HCEC 1CT (cell line): ENCODE results near the gene BCL2.

Experiments
- DNase-seq: peaks from one replicate; pipeline ENCODE4 v3.0.0-alpha.2; 2017

The BCL2 gene

DNA sequence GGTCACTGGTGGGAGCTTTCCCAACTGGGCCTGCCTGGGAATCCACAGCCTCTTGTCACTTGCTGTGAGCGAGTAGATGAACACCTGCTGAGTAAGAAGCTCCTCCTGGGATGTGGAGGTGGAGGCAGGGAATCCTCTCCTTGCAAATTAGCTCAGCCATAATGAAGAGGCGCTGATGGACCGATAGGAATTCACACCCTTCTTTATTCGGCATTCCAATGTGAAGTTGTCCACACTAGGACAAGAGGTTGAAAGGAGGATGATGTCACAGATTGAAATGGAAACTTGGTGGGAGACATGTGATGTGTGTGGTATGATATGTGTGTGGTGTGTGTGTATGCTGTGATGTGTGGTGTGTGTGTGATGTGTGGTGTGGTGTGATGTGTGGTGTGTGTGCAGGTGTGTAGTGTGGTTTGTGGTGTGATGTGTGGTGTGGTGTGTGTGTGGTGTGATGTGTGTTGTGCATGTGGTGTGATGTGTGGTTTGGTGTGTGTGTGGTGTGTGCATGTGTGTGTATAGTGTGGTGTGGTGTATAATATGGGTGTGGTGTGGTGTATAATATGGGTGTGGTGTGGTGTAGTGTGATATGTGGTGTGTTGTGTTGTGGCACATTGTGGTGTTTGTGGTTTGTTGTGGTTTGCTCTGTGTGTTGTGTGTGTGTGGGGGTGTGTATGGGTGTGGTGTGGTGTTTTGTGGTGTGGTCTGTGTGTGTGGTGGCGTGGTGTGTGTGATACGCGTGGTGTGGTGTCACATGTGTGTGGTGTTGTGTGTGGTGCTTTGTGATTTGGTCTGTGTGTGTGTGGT lies 216.4 kb downstream of the BCL2 start:
- DNase-seq = no peak

DNA sequence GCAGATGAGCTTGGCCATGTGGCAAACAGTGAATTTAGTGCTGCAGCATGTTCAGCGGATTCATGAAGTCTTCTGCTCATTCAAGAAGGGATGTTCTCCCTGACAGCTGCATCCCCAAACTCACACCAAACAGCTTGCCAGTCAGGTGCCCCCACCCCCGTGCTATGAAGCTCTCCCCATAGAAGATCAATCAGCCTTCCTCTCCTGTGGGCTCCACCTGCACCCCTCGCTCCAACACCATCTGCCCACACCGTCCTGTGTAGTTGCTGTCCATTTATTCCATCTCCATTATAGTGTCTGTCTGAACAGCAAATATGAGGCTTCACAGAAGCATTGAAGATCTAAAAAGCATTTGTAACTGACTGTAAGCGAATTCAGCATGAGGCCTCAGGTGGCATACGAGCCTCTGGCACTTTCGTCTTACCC lies 218.9 kb downstream of the BCL2 start:
- DNase-seq = no peak

DNA sequence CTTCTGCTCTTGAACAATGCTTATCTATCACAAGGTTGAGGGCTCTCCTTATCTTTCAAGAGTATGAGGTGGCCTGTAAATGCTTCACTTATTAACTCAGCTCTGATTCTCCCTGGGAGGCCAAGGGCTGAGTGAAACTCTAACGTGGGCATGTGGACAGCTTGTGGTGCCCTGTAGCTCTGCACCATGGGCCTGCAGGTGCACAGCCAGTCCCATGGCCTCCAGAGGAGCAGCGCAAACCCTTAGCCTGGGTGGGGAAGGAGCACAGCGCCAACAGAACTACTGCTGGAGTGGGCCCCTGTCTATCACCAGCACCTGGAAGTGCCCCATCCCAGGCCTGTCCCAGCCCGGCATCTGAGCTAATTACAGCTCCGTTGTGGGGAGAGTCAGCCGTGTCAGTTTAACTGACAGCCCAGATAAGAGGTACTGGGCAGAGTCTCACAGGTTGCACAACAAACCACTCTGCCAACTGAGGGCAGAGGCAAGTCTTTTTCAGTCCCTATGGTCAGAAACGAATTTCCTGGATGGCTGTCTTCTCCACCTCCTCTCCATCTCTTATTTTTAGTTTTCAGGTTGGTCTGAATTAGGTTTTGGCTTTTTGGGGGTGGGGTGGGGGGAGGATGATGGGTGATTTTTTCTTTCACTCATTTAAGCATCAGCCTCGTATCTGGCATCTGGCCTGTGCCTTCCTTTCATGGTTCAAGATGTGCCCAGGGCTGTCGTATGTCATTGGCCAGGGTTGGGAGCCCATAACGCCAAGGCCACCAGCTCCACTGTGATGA lies 219.5 kb downstream of the BCL2 start:
- DNase-seq = no peak

DNA sequence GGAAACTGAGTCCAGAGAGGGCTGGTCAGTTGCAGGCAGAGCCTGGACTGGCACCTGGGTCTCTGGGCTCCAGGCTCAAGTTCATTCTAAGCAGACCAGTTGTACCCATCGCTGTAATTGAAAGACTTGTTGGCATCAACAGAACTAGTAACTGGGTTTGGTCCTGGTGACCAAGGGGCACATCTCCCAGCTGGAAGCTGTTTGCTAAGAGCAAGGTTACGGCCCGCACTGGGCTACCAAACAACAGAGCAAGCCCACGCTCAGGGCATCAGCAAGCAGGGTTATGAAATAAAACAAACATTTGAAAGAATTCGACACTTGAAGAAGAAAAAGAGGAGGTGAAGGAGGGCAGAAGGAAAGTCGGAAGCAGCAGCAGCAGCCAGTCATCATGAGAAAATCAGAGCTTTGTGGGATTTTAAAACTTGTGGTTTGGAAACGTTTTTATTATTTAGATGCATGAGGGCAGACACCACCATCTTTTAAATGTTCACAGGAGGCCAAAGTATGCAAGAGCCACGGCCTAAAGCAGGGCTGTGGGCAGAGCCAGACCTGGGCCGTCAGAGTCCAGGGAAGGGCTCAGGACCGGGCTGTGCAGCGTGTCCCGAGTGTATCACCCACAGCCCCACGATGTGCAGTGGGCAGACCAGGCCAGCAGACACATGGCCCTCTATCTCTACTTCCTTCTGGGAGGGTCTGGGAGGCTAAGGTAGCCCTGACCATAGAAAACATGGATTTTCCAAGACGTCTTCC lies 220.3 kb downstream of the BCL2 start:
- no peak for DNase-seq

DNA sequence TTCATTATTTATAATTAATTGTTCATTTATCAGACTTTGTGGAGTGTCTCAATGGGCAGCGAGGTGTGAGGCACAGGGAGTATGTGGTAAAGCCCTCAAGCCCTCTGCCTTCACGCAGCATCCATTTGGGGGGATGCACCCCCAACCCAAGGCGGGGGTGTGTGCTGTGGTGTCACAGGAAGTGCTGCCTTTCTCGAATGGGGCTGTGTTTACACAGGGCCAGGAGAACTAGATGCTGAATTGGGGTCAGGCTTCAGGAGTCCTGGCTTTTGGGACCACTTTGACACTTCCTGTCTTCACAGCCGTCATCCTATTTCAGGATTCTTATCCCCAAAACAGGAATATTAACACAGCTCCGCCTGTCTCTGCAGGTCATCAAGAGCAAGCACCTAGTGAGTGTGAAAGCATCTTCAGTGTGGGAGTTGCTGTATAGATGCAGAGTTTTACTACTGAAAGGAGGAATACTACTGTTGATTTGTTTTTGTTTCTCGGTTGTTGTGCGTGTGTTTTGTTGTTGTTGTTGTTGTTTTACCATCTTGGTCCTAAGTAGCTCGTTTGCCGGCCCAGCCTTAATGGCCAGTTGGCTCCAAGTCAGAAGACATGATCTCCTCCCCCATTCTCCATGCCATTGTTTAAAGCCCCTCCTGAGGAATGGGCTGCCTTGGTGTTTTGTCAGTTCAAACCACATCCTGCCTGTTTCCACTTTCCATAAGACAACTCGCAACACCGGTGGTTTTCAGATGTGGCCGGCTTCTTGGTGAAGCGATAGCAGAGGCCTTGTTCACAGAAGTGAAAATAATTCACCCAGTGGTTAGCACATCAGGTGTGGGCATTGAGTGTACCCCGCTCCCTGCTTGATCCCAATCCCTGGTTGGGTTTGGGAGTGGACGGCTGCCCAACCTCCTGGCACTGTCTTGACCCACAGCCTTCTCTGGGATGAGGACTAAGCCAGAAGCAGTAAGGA lies 221.3 kb downstream of the BCL2 start:
- DNase-seq = no peak

DNA sequence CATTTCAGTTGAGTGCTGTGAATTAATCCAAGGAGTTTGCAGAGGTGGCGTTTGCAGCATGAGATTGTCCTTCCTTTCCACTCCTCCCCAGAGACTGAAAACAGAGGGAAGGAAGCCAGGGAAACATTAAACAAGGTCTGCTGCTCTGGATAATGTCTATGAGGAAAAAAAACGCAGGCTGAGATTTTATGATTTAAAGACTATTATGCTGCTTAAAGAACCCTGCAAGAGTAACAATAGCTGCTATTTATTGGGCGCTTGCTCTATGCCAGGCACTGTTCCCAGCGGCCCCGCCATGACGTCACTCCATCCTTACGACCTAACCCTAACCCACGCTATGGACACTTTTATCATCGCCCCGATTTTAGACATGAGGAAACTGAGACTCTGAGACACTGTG lies 222.4 kb downstream of the BCL2 start:
- no peak for DNase-seq

DNA sequence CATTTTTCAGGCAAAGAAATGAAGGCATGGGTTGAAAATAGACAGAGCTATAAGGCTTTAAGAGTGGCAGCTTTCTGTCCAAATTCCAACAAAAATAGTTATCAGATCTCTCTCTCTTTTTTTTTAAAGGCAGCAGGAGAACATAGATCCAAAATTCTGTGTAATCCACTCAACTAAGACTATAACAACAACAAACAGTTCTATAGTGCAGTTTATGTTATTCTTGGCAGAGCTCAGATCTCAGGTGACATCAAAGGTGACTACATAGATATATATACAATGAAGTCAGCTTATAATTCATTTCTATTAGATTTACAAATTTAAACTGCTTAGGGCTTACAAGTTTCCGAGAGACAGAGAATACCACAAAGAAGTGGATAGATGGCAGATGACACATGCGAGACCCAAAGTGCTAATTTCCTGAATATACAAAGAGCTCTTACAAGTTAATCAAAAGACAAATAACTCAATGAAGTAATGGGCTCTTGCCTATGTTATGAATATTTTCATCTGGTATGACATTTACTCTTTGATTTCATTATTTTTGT lies 223.2 kb downstream of the BCL2 start:
- no peak for DNase-seq

DNA sequence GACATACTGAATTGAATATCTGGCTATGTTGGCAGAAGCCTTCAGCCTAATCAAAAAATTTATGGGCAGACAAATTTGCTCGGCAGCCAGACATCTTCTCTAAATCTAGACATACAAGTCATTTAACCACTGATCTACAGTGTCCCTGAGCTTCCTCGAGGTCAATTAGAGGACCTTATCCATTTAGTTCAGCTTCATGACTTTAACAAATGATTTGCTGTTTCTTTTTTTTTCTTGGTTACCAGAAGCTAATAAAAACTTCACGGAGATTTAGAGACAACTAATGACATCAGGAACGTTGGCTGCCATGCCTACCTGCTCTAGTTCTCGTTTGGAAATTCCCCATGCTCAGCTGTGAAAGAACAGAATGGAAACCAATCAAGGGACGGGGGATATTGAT lies 223.8 kb downstream of the BCL2 start:
- DNase-seq = no peak

DNA sequence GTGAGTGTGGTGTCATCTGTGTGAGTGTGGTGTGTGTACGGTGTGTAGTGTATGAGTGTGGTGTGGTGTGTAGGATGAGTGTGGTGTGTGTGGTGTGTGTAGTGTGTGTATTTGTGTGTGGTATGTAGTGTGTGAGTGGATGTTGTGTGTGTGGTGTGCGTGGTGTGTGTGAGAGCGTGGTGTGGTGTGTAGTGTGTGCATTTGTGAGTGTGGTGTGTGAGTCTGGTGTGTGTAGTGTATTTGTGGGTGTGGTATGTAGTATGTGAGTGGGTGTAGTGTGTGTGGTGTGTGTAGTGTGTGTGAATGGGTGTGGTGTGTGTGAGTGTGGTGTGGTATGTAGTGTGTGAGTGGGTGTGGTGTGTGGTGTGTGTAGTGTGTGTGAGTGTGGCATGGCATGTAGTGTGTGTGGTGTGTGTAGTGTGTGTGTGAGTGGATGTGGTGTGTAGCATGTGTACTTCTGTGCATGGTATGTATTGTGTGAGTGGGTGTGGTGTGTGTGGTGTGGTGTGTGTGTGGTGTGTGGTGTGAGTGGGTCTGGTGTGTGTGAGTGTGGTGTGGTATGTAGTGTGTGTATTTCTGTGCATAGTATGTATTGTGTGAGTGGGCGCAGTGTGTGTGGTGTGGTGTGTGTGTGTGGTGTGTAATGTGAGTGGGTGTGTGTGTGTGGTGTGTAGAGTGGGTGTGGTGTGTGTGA lies 227.8 kb downstream of the BCL2 start:
- no peak for DNase-seq

DNA sequence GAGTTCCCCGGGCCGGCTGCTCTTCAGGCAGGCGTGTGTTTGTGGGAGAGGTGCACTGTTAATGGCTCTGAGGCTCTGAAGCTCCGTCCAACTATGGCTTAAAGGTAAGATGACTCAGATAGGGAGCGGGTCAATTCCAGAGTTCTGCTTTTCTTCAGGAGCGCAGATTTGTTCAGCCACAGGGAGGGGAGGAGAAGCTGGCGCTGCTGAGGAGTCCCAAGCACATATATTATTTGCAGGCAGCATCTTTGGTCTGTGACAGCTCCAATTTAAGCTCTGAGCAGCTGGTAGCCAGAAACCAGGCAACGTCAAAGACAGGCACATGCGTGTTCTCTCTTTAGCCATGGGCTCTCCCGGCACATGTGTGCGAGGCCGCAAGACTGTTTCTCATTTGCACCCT lies 229.2 kb downstream of the BCL2 start:
- no peak for DNase-seq

DNA sequence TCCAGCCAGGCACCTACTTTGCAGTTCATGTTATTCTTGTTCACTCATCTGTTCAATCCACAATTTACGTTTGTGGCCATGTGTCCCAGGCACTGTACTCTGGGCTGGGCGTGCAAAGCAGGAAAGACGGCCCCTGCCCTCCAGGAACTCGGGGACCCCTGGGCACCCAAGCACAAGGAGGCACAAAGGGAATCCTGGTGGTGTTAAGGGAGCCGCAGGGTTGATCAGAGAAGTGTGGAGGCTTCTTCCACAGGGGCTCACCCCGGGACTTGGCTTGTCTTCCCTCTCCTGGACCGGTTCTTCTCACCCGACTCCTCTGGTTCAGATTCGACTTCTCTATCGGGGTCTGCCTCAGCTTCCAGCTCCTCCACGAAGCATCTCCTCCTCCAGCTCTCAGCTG lies 230.5 kb downstream of the BCL2 start:
- no peak for DNase-seq

DNA sequence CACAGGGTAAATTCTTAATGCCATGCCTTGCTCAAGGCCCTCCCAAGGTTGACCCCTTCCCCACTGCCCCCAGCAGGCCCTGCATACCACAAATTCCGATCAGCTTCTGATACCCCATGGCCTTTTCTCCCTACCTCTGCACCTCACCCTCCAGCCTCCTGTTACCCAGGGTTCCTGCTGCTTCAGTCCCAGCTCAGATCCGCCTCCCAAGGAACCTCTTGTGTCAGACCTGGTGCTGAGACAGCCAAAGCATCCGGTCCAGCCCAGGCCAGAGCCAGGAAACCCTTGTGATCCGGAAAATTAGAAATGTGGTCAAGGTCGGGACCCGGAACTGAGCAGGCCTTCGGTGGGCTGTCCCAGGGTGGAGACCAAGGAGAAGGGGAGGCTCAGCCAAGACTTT lies 231.3 kb downstream of the BCL2 start:
- no peak for DNase-seq

DNA sequence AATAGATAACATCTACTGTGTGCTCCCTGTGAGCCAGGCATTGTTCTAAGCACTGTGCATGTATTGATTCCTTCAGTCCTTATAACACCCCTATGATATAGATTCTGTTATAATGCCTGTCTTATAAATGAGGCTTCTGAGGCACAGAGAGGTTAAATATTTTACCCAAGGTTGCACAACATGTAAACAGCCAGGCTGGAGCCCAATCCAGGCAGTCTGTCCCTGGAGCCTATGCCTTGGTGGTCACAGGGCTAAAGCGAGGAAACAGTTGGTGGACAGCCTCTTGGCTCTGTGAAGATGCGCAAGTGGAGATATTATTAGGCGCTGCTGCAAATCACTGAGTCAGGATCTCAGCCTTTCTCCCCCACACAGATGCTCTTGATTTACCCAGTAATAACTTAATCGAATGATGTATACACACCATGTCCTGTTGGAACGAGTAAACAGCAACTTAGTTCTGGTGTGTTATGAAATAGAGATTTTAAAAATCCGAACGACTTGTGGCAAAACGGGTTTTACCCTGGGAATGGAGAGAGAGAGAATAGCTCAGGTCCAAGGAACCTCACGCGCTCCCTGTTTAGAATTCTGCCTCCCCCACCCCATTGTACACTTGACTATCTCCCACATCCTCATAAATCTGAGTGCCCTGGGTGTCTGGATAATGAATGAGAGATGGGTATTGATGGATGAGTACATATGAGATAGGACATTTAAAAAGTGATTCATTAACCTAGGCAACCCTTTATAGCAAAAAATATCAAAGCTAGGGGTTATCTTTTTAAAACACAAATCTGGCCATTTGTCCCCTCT lies 231.9 kb downstream of the BCL2 start:
- no peak for DNase-seq

DNA sequence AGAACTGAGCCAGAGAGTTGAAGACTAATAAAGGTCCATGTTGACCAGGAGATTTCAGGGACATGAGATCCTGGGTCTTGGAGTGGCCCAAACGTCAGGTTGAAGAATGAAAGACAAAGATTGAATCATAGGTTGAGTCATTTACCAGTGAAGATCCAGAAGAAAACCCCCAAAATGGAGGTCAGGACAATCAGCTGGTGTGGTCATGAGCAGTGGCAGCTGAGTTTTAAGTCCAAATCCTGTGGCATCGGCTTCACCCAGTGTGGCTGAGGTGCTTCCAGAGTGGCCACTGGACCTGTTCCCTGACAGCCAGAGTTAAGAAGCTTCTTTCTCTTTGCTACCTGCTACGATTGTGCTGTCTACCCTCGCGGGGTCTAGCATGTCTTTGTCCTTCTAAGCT lies 234.0 kb downstream of the BCL2 start:
- DNase-seq = no peak

DNA sequence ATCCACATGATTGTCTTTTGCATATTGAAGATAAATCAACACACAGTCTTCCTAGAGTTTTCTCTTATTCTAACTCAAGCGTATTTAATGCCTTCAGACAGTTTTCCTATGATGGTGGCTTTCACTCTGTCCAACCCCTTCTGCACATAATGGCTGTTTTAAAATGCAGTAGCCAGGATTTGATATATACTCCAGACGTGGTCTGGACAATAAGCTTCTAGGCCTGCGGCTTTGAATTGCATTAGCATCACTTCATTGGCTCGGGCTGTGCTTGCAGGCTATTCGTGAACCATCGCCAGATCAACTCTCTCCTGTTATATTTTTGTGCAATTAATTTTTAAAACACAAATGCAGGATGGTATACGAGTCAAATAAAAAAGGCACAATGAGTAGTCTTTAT lies 235.3 kb downstream of the BCL2 start:
- DNase-seq = no peak

DNA sequence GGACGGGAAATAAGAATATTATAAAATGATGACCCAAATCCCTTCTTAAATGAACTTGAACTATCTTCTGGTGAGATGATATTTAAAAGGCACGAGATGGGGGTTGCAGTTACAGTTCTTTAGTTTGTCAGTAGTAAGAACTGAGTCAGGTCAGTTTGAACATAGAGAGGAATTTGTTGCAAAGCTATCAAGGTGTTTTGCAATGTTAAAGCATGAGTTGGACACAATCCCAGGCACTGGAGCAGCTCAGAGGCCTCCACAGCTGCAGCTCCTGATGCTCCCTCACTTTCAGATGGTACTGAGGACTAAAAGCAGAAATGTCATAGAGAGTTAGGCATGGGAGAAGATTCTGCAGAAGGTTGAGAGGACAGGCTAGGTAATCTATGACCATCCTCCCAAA lies 236.0 kb downstream of the BCL2 start:
- DNase-seq = peak; percentile 14

DNA sequence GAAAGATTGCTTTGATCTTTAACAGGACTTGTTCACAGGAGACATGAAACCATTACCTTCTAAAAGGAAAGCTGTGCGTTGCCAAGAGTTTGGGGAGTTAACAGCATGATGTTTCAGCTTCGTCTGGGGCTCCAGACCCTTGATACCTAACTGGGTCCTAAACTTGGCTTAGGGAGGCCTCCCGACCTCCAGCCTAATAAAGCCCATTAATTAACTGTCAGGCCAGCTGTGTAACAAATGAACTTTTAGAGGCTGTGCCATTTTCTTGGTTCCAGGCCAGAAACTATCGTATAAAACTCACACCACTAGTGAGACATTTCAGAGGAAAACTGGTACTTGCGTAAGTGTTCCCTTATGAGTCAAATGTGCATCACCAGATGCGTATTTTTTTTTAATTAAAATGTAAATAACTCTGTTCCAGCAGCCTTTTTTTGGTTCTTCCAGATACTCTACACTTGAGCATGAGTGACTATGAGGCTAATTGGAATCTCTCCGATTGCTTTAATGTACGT lies 236.5 kb downstream of the BCL2 start:
- peak; percentile 75 for DNase-seq

DNA sequence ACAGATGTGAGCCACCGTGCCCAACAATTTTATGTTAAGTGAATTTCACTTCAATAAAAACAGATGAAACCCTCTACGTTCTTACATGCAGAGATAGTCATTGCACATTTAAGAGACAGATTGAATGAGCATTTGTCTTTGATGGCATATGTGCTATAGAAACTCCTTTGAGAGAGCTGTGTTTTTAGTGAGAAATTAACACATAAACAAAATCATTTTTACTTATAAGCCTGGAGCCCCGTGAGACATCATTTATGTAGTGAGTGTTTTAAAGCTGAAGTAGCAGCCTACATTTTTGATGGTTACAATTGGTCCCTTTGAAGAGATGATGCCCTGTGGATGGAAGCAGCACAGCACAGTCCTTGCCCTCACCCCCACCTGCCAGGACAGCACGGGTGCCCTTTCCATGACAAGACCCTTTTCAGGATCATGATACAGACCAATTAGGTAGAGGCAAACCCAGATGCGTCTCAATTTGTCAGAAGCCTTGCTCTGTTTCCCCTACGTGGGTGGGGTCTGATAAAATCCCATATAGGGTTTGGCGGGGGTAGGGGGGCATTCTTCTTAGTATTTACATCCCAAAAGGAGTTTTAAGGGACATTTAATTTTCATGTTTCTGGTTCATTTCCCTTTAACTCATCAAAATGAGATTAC lies 237.1 kb downstream of the BCL2 start:
- no peak for DNase-seq

DNA sequence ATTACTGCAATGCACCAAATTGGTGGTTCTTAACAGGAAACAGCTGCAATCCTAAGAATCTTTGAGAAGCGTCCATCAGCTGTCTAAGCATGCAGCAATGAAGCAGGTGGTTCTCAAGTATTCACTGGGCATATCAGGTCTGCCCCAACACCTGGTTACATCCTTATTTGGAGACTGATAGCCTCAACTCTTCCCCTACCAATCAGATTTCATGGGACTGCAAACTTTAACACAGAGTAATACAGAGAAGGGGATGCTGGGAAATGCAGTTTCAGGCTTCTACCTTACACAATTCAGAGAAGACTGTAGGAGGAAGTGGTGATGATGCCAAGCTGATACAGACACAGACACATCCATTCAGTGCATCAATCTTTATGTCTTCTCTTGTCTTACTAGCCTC lies 240.5 kb downstream of the BCL2 start:
- DNase-seq = no peak

DNA sequence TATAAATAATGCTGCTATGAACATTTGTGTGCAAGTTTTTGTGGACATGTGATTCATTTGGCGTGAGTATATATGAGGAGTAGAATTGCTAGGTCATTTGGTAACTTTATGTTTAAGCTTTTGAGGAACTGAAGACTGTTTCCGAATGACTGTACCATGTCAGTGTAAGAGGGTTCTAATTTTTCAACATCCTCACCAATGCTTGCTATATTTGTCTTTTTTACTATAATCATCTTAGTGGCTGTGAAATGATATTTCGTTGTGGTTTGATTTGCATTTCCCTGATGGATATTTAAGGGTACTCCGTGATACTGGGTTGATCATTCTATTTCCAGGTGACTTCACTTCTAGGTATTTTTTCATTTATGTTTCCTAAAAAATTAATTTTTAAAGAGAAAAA lies 241.1 kb downstream of the BCL2 start:
- no peak for DNase-seq
